Inflammatory macrophage treated with lipopolysaccharide for 1 hour (primary cell): ENCODE data around the gene SGTA.
A peak's percentile ranks its signal among the peaks of the same experiment; 100 is the strongest.
"Not testable (repeated sequence)": the region's sequence is repeated elsewhere in the genome, so short reads cannot be mapped to it uniquely, and the experiment has no call there.

Experiments used
- DNase-seq, 2 donors: peaks; one replicate each; pipeline ENCODE4 v3.0.0-alpha.2; 2020 to 2022

The SGTA gene

DNA sequence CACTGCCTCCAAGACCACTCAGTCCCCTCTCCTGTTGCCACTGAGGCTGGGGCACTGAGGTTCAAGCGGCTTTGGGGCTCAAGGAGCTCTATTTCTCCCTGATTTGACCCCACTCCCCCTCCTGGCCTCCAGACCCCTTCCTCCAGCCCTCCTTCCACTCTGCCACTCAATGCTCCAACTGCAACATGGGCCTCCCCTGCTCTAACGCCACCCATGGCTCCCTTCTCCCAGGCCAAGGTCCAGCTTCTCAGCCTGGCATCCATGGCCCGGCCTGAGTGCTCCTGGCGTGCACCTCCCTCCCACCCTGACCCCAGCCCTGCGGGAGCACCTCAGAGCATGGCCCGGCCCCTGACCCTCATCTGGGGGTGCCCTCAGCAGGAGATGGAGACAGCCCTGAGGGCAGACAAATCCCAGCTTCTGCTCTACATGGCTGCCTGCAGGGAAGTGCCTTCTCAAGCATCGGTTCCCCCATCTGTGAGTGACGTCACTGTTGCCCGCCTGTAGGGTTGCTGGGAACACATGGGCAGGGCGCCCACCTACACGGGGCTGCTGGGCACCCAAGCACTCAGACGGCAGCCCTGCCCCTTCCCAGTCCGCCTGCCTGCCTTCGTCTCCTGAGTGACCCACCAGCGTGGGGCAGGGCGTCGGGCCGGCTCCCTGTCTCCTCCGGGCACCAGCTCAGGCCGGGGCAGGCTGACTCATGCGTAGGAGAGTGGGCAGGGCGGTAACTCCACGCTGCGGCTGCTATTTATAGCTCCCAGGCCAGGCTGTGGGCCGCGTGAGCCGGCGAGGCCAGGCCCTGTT lies 60.3 kb downstream of the SGTA start:
- DNase-seq = peak; percentile 75 to 89

DNA sequence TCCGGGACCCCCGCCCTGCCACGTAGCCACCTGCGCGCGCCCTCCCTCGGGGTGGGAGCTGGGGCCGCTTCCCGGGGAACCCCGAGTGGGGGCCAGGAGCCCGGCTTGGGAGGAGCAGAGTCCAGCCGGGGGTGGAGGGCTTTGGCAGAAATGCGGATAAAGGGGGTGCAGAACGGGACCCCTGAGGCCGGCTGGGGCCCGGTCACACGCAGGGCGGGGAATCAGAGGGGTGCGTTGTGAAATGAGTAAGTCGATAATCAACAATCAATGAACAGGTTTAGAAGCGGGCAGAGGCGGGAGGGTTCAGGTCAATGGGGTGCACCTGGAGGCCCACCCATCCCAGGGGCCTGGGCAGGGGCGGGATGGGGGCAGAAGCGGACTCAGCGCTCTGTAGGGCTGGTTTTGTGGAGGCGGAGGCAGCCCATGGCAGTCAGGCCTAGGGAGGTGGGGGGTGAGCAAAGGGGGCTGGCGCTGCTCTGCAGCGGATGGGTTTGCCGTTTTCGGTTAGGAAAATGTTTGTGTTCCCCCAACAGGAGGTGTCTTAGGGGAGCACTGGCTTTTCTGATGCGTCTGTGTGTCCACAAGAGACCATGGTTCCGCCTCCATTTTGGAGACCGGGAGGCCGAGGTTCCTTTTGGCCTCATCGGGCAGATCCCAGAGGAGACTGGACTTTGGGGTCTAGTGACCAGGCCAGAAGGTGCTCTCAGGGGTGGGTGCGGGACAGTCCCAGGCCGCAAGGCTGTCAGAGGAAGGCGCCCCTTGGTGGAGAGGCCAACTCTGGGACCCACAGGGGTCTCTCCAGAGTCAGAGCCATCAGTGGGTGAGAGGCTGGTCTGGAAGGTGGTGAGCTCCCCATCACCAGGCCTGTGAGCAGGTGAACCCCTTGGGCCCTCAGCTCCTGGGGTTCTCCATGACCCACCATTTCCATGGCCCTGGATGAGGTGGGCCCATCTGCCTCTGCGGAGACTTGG lies 61.2 kb downstream of the SGTA start:
- DNase-seq = no peak

DNA sequence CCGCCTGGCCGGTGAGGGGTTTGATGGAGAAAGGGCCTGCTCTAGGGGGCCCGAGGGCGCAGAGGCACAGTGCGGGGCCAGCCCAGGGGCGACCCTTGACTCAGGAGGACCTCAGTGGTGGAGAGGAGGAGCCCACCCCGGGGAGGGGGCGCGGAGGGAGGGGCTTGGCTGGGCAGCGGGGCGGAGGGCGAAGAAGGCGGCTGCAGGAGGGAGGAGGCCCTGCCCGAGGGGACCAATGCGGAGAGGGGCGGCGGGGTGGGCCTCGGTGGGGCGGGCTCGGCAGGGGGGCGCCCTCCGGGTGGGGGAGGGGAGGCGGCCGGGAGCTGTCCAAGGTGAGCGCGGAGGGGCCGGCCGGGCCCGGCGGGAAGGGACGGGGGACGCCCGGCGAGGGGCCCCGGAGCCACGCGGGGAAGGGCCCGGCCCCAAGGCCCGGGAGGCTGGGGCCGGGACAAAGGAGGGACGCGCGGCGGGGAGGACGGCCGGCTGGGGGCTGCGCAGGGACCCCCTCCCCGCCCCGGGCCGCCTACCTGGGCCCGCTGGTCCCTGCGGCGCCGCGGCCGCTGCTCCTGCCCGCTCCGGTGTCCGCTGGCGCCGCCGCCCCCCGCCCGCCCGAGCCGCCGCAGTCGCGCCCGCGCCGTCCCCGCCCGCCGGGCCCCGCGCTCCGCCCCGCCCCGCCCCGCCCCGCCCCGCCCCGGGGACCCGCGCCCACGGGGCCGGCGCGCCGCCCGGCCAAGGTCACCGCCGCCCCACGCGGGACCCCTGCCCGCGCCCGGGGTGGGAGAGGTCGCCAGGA lies 62.1 kb downstream of the SGTA start, which contains the start of gene DIRAS1:
TSS of gene DIRAS1 (minus strand) at position 596 of the 793 bp plus-strand sequence. CDS start 3,566 bp downstream, outside the sequence.
- no peak for DNase-seq

DNA sequence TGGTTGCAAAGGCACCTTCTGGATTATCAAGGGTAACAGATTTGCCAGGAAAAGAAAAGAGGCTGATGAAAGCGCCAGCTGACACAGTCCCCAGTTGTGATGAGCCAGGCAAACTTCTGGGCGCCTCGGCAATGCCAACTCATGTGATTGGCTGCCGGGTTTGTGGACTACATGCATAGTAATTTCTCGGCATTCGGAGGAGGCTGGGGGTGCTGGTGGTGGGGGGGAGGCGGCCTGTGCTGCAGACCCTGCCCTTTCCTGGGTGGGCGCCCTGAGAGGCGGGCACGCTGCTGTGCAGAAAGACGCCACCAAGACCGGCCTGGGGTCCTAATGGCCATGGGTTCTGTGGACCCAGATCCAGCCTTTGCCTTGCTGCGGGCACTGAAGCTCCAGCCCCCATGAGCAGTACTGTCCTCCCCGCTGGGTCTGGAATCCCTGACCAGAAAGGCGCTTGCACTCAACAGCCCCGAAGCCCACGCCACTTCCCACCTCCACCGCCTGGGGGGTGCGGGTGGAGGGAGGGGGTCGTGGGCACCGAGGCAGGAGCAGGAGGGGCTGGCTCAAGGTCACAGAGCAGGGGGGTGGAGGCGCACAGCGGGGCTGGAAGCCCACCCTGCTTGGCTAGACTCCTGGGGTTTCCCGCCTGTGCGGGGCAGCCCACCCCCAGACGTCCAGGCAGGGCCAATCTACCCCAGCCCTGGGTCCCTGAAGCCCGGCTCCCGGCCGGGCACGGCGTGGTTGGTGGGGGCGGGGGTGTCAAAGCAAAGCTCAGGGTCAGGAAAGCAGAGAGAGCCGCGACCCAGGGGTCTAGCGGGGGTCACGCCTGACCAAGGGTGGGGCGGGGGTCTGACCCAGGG lies 62.9 kb downstream of the SGTA start:
- no peak for DNase-seq

DNA sequence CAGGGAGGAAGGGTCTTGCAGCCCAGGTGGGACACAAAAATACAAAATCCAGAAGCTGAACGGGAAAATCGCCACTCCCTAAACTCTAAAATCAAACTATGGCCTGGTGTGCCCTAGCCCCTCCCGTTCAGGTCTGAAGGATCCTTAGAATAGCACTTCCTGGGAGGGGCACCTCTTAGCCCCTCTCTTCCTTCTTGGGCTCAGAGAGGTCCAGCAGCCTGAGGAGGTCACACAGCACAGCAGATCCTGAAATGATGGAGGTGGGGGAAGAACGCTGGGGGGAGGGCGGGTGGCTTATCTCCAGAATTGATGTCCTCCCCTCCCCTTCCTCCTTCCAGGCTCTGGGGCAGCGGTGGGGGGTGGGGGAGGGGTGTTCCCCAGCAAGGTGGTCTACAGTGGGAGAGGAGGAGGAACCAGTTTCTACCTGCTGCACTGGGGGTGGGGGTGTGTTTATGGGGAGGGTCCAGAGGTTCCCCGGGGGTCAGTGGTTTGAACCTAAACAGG lies 63.8 kb downstream of the SGTA start:
- no peak for DNase-seq

DNA sequence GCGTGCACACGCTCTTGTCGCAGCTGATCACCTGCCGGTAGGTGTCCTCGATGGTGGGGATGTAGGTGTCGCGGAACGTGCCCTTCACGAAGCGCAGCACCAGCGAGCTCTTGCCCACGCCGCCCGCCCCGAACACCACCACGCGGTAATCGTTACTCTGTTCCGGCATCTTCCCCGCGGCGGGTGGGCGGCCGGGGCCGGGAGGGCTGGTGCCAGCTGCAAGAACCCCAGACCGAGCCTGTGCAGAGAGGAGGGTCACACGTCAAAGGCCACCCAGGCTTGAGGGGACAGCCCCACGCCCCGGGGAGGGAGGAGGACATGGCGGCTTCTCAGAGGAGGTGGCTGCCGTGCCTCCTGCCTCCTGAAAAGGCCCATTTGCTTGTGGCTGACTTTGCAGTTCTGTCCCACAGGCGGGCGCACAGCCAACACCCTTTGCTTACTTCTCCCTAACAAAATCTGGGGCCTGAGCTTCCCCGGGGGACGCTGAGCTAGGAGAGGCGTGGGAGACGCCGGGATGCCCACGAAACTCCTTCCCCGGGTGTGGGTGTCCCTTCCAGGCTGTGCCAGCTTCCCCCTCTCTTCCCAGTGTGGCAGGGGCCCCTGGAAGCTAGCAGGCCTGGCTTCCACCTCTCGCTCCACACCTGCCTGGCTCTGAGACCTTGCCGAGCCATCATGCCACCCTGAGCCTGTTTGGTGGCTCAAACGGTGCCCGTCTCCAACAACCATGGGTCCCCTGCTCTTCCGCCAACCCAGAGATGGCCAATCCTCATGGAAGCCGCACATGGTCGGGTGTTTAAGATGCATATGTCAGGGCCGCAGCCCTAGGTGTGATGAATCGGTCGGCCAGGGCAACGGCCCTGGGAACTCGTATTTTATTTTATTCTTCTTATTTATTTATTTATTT lies 65.2 kb downstream of the SGTA start:
- DNase-seq = no peak

DNA sequence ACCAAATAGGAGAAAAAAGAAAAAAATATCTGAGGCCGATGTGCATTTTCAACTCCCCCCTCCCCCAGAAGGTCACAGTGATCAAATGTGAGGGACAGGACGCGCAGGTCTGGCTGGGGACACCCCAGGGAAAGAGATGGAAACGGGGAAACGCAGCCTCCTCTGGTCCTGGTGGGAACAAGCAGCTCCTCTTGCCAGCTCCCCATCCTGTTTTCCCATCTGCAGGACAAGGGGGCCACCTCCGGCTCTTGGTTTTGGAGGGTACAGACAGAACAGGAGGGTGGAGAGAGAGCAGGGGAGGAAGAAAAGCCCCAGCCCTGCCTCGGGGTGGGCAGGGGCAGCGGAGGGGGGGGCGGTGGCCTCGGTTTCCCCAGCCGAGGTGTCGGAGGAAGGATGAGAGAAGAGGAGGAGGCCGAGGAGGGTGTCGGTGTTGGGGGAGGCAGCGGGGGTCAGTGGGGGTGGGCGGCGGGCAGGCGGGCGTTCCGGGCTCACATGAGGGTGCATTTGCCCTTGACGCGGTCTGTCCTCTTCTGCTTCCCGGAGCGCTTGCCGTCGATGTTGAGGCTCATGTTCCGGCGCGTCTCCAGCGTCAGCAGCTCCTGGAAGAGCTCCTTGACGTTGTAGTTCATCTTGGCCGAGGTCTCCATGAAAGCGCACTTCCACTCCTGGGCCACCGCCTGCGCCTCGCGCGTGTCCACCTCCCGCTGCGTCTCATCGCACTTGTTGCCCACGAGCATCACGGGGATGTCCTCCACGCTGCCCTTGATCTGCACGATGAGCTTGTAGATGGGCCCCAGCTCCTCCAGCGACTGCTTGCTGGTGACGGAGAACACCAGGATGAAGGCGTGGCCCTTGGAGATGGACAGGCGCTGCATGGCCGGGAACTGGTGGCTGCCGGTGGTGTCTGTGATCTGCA lies 66.1 kb downstream of the SGTA start:
- no peak for DNase-seq

DNA sequence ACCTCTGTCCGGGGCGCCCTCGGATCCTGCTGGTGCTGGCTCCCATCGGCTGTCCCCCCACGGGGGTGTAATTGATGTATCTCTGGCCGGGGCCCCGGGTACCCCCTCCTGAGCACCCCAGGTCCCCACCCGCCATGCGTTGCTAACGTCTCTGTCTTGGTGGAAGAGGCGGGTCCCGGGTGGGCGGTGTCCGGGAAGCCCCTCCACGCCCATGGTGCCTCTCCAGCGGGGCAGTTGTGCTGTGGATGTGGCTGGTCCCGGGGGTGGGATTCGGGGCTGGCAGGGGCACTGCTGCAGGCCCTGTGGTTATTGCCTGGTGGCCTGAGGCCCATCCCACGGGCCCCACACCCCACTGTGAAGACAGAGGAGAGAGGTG lies 66.8 kb downstream of the SGTA start:
- DNase-seq = no peak

DNA sequence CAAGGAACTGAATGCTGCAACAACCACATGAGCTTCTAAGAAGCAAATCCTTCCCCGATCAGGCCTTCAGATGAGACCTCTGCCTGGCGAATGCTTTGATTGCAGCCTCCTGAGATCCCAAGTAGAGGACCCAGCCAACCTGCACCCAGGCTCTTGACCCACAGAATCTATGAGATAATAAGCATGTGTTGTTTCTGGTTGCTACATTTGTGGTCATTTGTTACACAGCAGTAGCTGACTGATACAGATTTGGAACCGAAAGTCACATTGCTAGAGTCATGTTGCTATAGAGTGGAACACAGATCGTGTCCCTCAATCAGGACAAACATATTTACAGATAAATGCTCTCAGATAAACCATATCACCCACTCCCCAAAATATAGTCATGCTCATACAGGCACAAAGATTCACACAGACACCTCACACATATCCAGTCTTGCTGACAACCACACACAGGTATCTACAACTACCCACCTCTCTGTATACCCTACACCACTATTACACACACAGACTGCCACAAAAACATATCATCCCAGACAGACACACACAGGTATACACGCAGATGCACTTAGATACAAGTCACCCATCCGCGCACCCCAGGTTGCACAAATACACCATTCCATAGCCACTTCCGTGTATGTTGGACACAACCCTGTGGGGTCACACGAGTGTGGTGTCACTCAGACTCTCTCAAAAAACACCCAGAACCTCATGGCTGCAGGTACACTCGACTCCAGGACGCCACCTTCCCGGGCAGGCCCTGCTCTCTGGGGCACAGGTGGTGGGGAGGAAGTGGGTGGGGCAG lies 67.4 kb downstream of the SGTA start:
- DNase-seq = no peak

DNA sequence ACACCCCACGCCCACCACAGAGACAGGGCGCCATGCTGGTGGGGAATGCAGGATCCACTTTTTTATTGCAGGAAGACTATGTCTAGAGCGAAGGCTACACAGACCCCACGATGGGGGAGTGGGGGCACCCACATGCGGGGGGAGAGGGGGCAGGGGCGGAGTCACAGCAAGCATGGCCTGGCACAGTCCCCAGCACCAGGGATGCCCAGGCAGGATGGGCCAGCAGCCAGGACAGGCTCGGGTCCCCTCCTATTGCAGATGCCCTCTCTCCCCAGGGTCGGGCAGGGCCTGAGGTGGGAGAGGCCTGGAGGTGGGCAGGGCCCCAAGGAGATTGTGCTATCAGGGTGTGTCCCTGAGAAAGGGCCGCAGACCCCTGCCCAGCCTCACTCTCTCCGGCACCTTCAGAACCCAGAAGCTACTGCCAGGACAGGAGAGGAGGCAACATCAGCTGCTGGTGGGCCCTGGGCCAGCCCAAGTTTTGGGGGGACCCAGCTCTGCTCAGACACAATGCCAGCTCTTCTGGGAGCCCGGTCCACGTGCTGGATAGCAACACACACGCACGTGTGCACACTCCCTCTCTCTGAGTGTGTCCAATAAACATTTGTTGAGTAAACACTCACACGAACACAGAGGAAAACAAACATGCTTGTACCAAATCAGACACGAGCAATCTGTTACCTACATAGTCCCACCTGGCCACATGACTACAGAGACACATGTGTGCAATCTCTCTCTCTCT lies 68.4 kb downstream of the SGTA start:
- no peak for DNase-seq

DNA sequence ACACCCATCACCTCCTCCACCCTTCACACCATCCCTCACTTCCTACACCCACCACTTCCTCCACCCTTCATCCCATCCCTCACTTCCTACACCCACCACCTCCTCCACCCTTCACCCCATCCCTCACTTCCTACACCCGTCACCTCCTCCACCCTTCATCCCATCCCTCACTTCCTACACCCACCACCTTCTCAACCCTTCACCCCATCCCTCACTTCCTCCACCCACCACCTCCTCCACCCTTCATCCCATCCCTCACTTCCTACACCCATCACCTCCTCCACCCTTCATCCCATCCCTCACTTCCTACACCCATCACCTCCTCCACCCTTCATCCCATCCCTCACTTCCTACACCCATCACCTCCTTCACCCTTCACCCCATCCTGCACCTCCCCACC lies 69.0 kb downstream of the SGTA start:
- not testable (repeated sequence) for DNase-seq

DNA sequence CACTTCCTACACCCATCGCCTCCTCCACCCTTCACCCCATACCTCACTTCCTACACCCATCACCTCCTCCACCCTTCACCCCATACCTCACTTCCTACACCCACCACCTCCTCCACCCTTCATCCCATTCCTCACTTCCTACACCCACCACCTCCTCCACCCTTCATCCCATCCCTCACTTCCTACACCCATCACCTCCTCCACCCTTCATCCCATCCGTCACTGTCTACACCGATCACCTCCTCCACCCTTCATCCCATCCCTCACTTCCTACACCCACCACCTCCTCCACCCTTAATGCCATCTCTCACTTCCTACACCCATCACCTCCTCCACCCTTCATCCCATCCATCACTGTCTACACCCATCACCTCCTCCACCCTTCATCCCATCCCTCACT lies 69.9 kb downstream of the SGTA start:
- DNase-seq = not testable (repeated sequence)

DNA sequence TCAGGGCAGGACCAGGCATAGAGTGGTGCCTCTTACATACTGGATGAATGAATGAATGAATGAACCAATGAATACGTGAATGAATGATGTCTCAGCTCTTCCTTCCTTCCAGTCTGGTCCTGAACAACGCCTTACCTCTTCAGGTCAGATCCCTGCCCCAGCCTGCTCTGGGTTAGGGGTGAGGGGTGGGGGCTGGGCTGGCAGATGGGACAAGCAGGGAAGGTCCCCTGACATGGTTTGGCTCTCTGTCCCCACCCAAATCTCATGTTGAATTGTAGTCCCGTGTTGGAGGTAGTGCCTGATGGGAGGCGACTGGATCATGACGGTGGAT lies 71.2 kb downstream of the SGTA start:
- no peak for DNase-seq

DNA sequence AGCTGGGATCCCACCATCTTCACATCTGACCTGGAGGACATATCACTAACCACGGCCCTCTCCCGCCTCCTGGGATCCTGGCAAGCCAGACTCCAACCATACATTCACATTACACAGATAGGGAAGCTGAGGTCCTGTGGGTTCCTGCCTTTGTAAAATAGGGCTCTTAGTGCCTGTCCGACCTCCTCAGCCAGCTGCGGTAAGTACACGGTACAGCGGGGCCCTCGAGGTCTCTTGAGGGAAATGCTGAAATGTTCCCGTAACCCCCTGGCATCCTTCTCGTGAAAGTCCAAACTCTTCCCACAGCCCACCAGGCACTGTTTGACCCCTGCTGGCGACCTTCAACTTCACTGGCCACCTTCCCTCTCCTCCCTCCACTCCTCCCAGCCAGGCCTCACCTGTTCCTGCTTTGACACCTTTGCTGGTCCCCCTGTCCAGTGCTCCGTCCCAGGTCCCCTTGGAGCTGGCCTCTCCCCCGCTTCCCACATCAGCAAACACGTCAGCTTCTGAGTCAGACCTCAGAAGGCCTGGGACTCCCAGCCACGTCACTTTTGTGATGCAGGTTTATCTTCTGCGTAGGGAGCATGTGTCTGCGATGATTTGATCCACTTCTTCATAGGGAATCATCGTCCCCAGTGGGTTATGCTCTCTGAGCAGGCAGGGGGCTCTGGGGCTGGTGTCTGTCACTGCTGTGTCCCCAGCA lies 71.8 kb downstream of the SGTA start:
- peak; percentile 23 to 64 for DNase-seq

DNA sequence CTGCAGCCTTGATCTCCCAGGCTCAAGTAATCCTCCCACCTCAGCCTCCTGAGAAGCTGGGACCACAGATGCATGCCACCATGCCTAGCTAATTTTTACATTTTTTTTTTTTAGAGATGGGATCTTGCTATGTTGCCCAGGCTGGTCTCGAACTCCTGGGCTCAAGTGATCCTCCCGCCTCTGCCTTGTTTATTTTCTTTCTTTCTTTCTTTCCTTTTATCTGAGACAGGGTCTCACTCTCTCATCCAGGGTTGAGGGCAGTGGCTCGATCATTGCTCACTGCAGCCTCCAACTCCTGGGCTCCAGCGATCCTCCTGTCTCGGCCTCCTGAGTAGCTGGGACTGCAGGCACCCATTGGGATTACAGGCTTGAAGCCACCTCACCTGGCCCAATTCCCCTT lies 76.8 kb downstream of the SGTA start:
- DNase-seq = no peak
